NCI-H1436 treated with DMSO at 0.1 percent for 48 hours (cell line): ENCODE data around the gene LTB4R2.
"Not testable (repeated sequence)": the region's sequence is repeated elsewhere in the genome, so short reads cannot be mapped to it uniquely, and the experiment has no call there.

ENCODE experiments used
- DNase-seq: peaks from one replicate; lab custom pipeline; 2025; lab: John Stamatoyannopoulos, UW

LTB4R2 gene

GRCh38 chr14:24321212-24321975 lies 11.5 kb downstream of the LTB4R2 start:
- DNase-seq, result no peak

GRCh38 chr14:24322672-24323071 lies 12.7 kb downstream of the LTB4R2 start:
- DNase-seq, result no peak

GRCh38 chr14:24323341-24323740 lies 13.4 kb downstream of the LTB4R2 start:
- DNase-seq, result no peak

- DNase-seq, result no peak
Measured at GRCh38 chr14:24324024-24324423, 14.1 kb downstream of the LTB4R2 start.

- DNase-seq, result no peak
Measured at GRCh38 chr14:24325041-24325530, 15.1 kb downstream of the LTB4R2 start.

- DNase-seq, result no peak
Measured at GRCh38 chr14:24325963-24326362, 16.0 kb downstream of the LTB4R2 start.

GRCh38 chr14:24327303-24327702 lies 17.4 kb downstream of the LTB4R2 start:
- DNase-seq, result no peak

- not testable (repeated sequence) for DNase-seq
Measured at GRCh38 chr14:24327914-24328313, 18.0 kb downstream of the LTB4R2 start.

GRCh38 chr14:24329073-24329663 lies 19.2 kb downstream of the LTB4R2 start:
- no peak for DNase-seq

GRCh38 chr14:24329736-24330135 lies 19.8 kb downstream of the LTB4R2 start:
- DNase-seq, result no peak

- DNase-seq, result no peak
Measured at GRCh38 chr14:24330973-24331674, 21.2 kb downstream of the LTB4R2 start.

GRCh38 chr14:24331731-24332267 lies 21.9 kb downstream of the LTB4R2 start:
- no peak for DNase-seq

- DNase-seq, result no peak
Measured at GRCh38 chr14:24332268-24332993, 22.5 kb downstream of the LTB4R2 start.

- DNase-seq, result no peak
Measured at GRCh38 chr14:24334431-24335291, 24.7 kb downstream of the LTB4R2 start, which contains the start of gene ADCY4. Gene ADCY4, minus strand, starts transcription at chr14:24335071. Its CDS starts 419 bp downstream, at chr14:24334652.

GRCh38 chr14:24335461-24336171 lies 25.7 kb downstream of the LTB4R2 start:
- DNase-seq, result no peak

GRCh38 chr14:24337144-24337823 lies 27.3 kb downstream of the LTB4R2 start:
- no peak for DNase-seq

GRCh38 chr14:24337824-24338175 lies 27.9 kb downstream of the LTB4R2 start:
- DNase-seq, result no peak

GRCh38 chr14:24338843-24339242 lies 28.9 kb downstream of the LTB4R2 start:
- DNase-seq, result no peak

- no peak for DNase-seq
Measured at GRCh38 chr14:24339284-24340151, 29.6 kb downstream of the LTB4R2 start, which contains the start of gene RIPK3. Gene RIPK3, minus strand, starts transcription at chr14:24339991. Its CDS starts 165 bp downstream, at chr14:24339826.
